Left lung (tissue), 10 donors: Measurements from ENCODE around the gene SLC25A43. TPM values are rescaled to one million over a fixed set of nuclear protein-coding genes. Genes with fewer than 3 reads are reported as not detected.
A peak's percentile ranks its signal among the peaks of the same experiment; 100 is the strongest.

Experiments
- ATAC-seq: fragments of 200-7000 bp; cut with Tn5 transposase; one replicate; pipeline ENCODE4 v1.9.1; 2020; ENCODE audit warnings: moderate library complexity
- DNase-seq, 4 donors: peaks; one replicate each; pipeline ENCODE4 v3.0.0-alpha.2; 2013 to 2020
- H3K27ac ChIP-seq, 2 donors: fragments of 200-600 bp; sonication (generic) in 1 of 2; one replicate each; pipeline versions ENCODE4 v1.5.0 to v1.8.0; 2020 to 2021
- H3K27me3 ChIP-seq, 2 donors: fragments of 200-600 bp; sonication (generic) in 1 of 2; one replicate each; pipeline versions ENCODE4 v1.5.0 to v1.8.0; 2020 to 2021
- H3K36me3 ChIP-seq, 2 donors: fragments of 200-600 bp; sonication (generic) in 1 of 2; one replicate each; pipeline versions ENCODE4 v1.5.0 to v1.8.0; 2020 to 2021
- H3K4me1 ChIP-seq, 2 donors: fragments of 200-600 bp; one replicate each; pipeline ENCODE4 v1.8.0; 2021
- H3K4me3 ChIP-seq, 2 donors: fragments of 200-600 bp; sonication (generic) in 1 of 2; one replicate each; pipeline versions ENCODE4 v1.5.0 to v1.8.0; 2020 to 2021; ENCODE audit warnings: mild to moderate bottlenecking in 1 of 2
- H3K9me3 ChIP-seq, 2 donors: fragments of 200-600 bp; sonication (generic) in 1 of 2; one replicate each; pipeline versions ENCODE4 v1.5.0 to v1.8.0; 2020 to 2021
- intact Hi-C, 2 donors: fragments of 100-400 bp; cut with DNase I; formaldehyde crosslinking; loops; one replicate each; pipeline versions ENCODE4 v1.11.2 to v1.14.2; 2022
- polyA plus RNA-seq, 6 donors: library from polyadenylated mRNA; unstranded; fragments of 120-200 nt; gene quantifications; one replicate each; pipeline ENCODE4 v1.2.1, GENCODE V29; 2013; ENCODE audit not compliant: insufficient read length in 6 of 6
- total RNA-seq, 2 donors: library from RNA; stranded (reverse); fragmentation: NEBNext Ultra II Directional; extraction: Animal tissue kit (Norgen Biotek cat#: 25700); gene quantifications; one replicate each; pipeline ENCODE4 v1.2.1, GENCODE V29; 2021
- TF ChIP-seq, protein P1 (sequence below), 2 donors: fragments of 200-600 bp; sonication (generic) in 1 of 2; IDR thresholded peaks; one replicate each; pipeline versions ENCODE4 v1.5.0 to v1.8.0; 2021; ENCODE audit warnings: antibody characterized with exemption in 2 of 2
- donor health status: DM: no; HTN: yes; CAD: no.
- donor health status: DM: no; HTN: no; CAD: no.

The SLC25A43 gene
- total and polyA plus RNA-seq, 8 donors, result 5.2 to 18.7 (median 8.9) TPM

- no peaks in the 10 kb centered on the region for H3K36me3 ChIP-seq
- DNase-seq (peak in 1 of 4 donors; percentile 8), ATAC-seq (peak; percentile 37)
- H3K27me3 ChIP-seq, result no peaks in the 10 kb centered on the region
- no peaks in the 10 kb centered on the region for H3K9me3 ChIP-seq
- intact Hi-C loops, result no loop called here
- H3K4me3 ChIP-seq, result peak overlapping the region; percentile 51 to 58
- H3K27ac ChIP-seq, result peak overlapping the region; percentile 73 to 82
- peaks cover 0 to 5% of the 10 kb centered on the region in 2 donors for H3K4me1 ChIP-seq
- TF ChIP-seq, protein P1, sequence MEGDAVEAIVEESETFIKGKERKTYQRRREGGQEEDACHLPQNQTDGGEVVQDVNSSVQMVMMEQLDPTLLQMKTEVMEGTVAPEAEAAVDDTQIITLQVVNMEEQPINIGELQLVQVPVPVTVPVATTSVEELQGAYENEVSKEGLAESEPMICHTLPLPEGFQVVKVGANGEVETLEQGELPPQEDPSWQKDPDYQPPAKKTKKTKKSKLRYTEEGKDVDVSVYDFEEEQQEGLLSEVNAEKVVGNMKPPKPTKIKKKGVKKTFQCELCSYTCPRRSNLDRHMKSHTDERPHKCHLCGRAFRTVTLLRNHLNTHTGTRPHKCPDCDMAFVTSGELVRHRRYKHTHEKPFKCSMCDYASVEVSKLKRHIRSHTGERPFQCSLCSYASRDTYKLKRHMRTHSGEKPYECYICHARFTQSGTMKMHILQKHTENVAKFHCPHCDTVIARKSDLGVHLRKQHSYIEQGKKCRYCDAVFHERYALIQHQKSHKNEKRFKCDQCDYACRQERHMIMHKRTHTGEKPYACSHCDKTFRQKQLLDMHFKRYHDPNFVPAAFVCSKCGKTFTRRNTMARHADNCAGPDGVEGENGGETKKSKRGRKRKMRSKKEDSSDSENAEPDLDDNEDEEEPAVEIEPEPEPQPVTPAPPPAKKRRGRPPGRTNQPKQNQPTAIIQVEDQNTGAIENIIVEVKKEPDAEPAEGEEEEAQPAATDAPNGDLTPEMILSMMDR (IDR thresholded peaks at IDR 0.05), result no peak
These were observed 601 bp downstream of the SLC25A43 start for GRCh38 chrX:119399772-119400101.

DNA sequence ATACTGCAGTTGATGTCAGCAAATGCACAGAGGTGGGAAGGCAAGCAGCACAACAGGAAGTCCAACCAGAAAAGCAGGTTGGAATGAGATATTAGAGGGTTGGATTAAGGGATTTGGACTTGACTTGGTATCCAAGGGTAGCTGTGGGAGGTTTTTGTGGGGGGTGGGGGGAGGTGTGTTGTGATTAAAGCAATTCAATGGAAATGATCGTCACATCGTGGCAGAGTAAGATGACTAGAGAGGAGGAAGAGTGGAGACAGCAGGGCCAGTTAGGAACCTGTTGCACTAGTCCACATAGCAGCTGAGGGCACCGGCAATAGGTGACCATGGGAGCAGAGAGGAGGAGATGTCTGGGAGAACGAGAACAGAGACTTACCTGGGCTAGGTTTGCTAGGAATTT lies 2.4 kb downstream of the SLC25A43 start:
- H3K27ac ChIP-seq, result no peak overlapping the region
- H3K36me3 ChIP-seq, result no peaks in the 10 kb centered on the region
- H3K4me3 ChIP-seq, result no peak overlapping the region
- ATAC-seq (no peak), DNase-seq (no peak)
- intact Hi-C loops, result no loop called here
- TF ChIP-seq, protein P1 (IDR thresholded peaks at IDR 0.05), result no peak
- H3K4me1 ChIP-seq, result peaks cover 0 to 5% of the 10 kb centered on the region in 2 donors
- H3K9me3 ChIP-seq, result no peaks in the 10 kb centered on the region
- no peaks in the 10 kb centered on the region for H3K27me3 ChIP-seq

- TF ChIP-seq, protein P1 (IDR thresholded peaks at IDR 0.05), result no peak
- Histone ChIP-seq H3K27ac (no peak overlapping the region), H3K9me3 (no peaks in the 10 kb centered on the region), H3K4me1 (peaks cover 0 to 5% of the 10 kb centered on the region in 2 donors), H3K4me3 (no peak overlapping the region), H3K27me3 (no peaks in the 10 kb centered on the region), H3K36me3 (peaks cover 0 to 5% of the 10 kb centered on the region in 2 donors)
- no peak for ATAC-seq
- intact Hi-C loops, result no loop called here
- no peak for DNase-seq
These were observed 3.5 kb downstream of the SLC25A43 start for GRCh38 chrX:119402588-119402987.

- Histone ChIP-seq H3K27ac (no peak overlapping the region), H3K4me1 (no peaks in the 10 kb centered on the region), H3K4me3 (no peak overlapping the region), H3K9me3 (no peaks in the 10 kb centered on the region), H3K36me3 (peaks cover 0 to 10% of the 10 kb centered on the region in 2 donors), H3K27me3 (no peaks in the 10 kb centered on the region)
- DNase-seq, result no peak
- intact Hi-C loops, result no loop called here
- TF ChIP-seq, protein P1 (IDR thresholded peaks at IDR 0.05), result no peak
- ATAC-seq, result no peak
These were observed 7.6 kb downstream of the SLC25A43 start for GRCh38 chrX:119406776-119407175.

- Histone ChIP-seq H3K9me3 (no peaks in the 10 kb centered on the region), H3K27ac (no peak overlapping the region), H3K27me3 (no peaks in the 10 kb centered on the region), H3K36me3 (peaks cover 0 to 10% of the 10 kb centered on the region in 2 donors), H3K4me1 (no peaks in the 10 kb centered on the region), H3K4me3 (no peak overlapping the region)
- DNase-seq (no peak), ATAC-seq (no peak)
- intact Hi-C loops, result no loop called here
- TF ChIP-seq, protein P1 (IDR thresholded peaks at IDR 0.05), result no peak
These were observed 8.5 kb downstream of the SLC25A43 start for GRCh38 chrX:119407681-119408080.
